ENCODE results near the gene NRXN3.

NRXN3 gene

DNA sequence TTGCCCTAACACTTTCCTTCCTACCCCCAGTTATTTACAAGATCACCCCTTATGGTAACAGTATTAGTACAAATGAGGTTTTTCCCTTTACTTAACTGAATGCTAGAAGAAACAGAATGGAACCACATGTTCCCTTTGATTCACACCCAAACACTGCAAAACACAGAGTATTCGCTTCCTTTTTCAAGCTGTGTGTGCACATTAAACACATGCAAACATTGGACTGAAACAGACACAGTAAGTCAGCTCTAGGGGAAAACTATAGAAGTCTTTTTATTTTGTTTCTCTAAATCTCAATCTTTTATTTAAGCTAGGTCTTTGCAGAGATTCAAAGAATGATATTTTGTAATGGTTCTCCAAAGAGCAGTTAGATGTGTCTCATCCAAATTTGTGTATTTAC is 1312.7 kb downstream of the NRXN3 start:
- no peak for DNase-seq (ENCODE audit: low read depth)

DNA sequence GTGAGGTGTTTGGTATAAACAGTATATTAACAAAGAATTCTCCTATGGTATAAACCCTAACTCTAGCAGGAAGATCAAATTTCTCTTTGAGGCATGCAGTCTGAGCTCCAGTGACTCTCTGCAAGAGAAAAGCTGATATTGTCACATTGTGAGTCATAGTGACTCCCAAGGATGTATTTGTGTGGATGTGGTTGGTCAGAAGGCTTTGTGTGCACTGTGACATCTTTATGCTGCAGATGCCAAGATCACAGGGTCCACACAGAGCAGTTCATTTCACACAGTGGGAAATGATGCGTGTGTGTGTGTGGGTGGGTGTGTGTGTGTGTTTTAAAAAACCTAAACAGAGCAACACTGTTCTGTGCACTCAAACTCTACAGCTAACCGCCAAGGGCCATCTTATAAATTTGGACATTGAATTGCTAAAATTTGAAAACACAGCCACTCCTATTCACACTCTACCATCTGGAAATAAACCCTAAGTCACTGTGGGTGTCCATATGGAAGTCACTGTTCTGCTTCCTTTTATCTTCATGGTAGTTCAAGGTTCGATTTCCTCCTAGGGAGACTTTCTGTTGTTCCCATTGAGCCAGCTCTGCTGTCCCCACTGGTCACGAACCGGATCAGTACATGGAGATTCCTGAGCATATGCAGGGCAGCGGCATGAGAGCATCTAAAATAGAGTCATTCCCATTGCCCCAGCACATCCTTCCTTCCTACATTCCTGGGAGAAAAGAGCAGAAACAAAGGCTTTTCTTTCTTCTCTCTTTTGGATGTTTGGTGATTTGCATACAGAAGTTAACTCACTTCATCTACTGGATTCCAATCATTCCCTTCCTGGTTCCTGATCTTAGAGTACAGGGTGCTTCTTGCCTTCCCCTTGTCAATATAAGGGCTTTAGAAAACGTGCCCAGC is 1313.6 kb downstream of the NRXN3 start:
- peak; percentile 4 for DNase-seq (ENCODE audit: low read depth)

DNA sequence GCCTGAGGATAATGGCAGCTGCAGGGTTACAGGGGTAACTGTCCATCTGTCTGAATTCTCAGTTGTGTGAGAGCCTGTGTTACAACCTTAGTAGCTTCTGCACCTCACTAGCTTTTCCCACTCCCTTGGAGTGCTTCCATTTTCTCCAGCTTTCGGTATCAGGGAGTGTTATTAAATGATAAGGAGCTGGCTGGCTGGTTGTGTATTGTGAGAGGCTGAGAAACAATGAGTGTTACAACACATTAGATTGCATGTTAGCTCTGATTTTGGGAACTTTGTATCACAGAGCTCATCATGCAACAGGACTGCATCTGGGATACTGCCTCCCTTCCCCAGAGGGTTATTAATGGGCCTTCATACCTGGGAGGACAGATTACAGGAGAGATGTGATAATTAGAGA is 1317.5 kb downstream of the NRXN3 start:
- no peak for DNase-seq (ENCODE audit: low read depth)

DNA sequence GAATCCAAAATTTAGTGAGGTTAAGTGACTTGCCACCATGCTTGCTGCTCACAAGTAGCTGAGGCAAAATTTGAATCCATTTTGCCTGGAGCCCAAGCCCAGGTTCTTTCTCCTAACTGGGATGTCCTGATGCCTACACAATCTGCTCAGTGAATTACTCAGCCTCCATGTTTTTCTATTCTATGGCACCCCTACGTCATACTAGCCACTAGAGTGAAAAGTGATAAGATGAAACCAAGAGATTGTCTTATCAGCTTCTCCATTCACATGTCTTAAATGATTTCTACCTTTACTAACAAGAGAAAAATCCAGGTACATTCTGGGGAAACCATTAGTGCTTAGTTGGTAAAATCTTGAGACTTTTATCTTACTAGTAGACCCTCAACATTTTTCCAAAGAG is 1321.0 kb downstream of the NRXN3 start:
- no peak for DNase-seq (ENCODE audit: low read depth)

DNA sequence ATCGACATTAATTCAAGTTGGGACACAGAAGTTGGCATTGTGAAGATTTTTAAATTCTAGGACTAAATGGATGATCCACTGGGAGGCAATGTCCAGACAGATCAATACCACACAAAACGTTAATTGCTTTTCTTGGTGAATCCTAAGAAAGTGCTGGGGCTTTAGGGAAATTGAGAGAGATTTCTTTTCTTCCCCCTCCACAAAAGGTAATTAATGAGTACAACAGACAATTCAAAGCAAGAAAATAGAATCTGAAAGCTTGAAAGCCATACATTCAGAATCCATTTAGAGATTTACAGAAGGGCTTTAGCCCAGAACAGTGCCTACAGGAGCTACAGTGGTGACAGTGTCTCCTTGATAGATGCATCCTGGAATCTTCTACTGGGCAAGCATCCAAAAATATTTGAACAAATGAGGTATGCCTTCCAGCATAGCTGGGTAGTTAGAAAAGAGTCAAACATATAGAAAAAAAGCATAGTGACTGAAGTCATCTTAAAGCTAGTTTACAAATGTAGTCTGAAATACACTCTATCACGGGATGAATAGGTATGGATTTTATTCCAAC is 1323.0 kb downstream of the NRXN3 start:
- no peak for DNase-seq (ENCODE audit: low read depth)

DNA sequence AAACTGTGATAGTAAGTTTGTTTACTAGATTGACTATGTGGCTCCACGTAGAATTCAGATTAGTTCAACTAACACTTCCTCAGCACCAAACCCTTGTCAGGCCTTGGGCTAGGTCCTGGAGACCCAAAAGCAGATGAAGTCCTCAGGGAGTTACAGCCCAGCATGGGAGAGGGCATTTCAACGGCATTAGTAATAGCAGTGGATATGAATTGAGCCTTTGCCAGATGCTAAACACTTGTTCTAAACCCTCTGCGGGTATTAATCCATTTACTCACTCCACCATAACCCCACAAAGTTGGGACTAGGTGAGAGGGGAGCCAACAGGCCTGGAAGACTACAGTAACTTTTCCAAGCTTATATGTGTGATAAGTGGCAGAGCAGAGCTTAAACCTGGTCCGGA is 1326.5 kb downstream of the NRXN3 start:
- no peak for DNase-seq (ENCODE audit: low read depth)

DNA sequence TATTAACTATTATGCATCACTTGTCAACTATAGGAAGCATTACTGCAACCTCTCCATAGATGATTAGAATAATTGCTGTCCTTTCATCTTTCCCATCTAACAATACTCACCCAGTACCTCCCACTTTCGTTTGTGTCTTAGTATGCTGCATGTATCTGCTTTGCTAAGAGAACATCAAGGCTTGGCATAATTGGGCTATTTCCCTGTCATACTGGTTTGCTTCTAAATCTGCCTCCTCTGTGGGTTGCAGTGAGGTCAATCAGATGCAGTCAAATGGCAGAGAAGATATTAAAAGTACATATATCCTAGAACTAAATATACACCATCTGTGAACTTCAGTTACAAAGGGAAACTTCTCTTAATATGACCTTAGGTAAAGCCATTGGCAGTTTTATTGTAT is 1330.3 kb downstream of the NRXN3 start:
- DNase-seq (ENCODE audit: low read depth), result no peak

DNA sequence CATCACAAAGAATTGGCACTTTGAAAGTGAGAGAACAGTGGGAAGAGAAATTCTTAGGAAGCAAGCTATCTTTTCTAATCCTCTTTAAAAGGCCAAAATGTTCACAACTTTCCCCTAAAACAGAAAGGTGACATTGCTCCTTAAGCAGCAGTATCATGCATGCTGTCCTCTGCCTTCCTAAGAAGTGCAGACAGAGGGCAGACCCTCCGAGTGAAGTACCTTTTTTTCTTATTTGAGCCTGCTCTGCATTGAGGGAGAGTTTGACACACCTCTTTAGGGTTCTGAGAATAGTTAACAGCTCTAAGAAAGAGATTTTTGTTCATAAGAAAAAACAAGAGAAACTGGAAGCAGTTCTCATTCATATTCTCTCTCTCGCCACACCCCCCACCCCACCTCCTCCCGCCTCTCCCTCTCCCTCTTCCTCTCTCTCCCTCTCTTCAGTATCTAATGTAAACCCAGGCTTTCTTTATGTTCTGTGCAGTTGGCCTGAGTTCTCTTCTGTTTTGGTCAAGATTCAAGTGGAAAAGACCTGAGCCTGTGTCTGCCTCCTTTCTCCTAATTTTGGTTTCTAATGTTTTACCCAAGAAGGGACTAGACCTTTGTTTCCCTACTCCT is 1332.1 kb downstream of the NRXN3 start:
- DNase-seq (ENCODE audit: low read depth), result no peak

DNA sequence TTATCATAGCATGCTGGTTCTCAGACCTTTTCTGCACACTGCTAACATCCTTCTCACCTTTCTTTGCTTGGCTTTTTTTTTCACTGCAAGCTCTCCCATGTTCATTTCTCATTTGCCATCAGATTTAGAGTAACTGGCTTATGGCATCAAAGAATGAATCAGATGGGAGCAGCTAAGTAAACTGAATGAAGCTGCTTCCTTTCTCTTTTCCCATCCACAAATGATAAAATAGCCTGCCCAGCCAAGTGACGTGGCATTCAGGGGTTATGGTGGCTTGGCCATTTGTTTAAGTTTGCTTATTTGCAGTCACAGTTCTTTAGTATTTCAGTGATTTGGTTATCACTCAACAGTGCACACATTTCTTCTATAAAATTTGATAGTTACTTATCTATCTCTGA is 1332.6 kb downstream of the NRXN3 start:
- no peak for DNase-seq (ENCODE audit: low read depth)

DNA sequence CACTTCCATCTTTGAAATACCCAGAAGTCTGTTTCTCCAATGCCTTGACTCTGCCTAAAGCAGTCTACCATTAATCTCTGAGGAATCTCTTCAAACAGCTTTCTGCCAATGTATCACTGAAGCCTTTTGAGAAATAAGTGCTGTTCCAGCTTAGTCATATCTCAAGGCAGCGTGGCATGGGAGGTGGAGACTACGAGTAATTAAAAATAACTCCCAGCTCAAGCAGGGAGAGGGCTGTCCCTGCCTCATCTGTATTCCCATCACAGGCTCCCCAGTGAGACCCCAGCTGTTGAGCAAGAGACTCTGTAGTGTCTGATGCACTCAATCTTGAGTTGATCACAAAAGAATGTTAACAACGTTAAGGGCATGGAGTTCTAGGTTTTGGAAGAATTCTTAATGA is 1340.5 kb downstream of the NRXN3 start:
- no peak for DNase-seq (ENCODE audit: low read depth)

DNA sequence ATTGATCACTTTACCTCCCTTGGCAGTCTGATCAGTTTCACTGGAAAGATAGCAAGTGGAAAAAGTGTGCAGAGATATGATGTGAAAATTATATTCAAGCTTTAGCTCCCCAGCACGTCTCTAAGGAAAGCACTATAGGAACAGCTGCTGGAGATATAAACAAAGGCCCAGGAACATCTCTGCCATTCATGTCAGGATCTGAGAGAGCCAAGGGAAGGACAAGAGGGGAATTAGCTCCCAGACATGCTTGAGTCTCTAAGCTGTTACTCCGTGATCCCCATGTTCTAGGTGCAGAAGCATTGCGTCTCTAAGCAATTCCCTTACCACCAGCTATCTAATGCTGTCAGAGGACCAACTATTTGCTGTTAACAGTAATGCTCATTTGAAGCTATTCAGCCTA is 1341.0 kb downstream of the NRXN3 start:
- no peak for DNase-seq (ENCODE audit: low read depth)

DNA sequence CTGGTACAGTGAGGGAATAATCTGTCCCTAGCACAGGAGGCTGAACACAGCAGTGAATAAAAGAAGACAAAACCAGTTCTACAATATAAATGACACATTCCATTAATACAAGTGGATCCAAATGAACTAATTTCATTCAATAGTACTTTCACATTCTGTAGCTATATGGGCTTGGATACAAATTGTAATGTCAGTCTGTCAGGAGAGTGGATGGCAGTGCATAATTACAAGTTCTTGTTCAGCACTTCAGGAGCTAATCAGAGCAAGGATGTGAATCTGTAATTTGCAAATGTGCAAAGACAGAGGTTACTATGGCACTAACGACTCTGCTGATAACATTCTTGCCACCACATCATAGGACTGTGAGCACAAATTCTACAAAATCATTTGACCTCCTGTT is 1343.3 kb downstream of the NRXN3 start:
- DNase-seq (ENCODE audit: low read depth), result no peak

DNA sequence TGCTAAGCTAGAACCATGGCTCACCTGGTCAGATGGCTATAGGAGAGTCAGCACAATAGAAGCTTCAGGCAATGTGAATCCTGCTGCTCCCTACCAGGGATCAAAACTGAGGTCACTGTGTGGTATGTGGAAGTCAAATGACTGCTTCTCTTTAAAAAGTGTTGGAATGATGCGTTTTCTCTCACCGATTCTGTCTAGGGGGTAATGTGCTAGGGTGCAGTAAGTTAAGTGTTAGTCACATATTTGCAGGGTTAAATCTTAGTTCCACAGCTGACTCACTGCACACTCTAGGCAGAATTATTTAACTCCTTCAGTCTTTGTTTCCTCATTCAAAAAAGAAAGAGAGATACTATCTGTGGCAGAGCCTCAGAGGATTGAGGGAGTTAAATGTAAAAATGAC is 1344.5 kb downstream of the NRXN3 start:
- peak; percentile 56 for DNase-seq (ENCODE audit: low read depth)

DNA sequence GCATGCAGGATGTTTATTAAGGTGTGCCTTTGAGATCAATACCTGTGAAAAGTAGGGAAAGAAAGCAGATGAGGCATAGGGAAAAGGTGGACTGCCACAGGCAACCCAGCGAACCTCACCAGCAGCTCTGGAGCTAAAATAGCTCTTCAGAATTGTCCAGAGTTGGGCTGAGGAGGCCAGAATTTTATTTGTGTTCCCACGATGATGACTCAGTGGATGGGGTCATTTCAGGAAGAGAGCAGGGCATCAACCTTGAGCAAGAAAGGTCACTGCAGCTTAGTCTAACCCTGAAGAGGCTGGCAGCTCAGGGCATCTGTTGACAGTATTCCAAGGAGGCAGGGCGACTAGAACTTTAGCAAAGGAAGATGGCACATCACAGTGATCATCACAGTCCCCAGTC is 1345.0 kb downstream of the NRXN3 start:
- DNase-seq (ENCODE audit: low read depth), result no peak

DNA sequence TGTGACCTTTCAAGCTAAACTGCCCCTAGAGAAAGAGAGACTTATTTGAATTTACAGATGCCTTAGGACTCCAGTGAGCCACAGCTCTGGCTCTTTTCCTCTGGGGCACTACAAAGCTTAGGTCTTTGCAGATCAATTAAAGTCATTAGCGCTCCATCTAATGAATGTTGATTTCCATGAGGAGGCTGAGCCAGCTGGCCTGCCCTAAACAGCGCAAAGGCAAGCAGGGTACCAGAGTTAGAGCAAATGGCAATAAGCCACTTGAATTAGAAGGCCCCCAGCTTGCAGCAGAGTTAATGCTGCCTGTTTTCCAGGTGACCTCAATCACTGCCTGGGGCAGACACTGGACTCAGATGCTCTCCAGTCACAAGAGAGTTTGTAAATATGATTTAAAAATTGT is 1345.8 kb downstream of the NRXN3 start:
- no peak for DNase-seq (ENCODE audit: low read depth)

DNA sequence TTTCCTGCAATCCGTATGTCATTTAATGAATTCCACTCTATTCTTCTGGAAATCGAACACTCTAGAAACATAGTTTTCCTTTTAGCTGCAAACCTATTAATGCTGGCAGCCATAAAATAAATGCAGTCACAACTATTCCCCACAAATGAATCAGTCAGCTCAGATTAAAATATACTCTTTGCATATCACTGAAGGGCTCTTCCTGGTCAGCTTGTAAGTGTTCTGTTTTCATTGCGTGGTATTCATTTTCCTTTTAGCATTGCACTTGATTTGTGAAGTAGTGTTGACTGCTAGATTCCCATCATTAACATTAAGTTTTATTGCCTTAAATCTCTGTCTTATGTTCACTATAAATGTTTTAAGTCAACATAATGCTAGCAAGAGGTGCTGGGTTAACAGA is 1355.2 kb downstream of the NRXN3 start:
- no peak for DNase-seq (ENCODE audit: low read depth)

DNA sequence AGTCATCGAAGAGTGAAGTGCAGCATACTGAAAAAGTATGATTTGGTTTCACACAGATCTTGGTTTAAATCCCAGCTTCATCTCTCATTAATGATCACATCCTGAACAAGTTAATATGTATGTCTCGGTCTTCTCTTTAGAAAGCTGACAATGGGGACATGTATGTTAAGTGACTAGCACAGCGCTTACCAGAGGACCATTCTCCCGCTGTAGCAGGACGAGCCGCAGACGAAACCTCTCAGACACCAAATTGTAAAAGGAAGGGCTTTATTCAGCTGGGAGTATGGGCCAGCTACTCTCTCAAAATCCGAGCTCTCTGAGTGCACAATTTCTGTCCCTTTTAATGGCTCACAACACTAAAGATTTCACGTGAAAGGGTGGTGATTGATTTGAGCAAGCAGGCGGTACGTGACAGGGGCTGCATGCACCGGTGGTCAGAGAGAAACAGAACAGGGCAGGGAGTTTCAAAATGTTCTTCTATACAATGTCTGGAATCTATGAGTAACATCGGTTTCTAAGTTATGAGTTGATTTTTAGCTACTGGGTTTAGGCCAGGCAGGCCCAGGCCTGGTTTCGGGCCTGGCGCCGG is 1358.7 kb downstream of the NRXN3 start:
- DNase-seq (ENCODE audit: low read depth), result no peak

DNA sequence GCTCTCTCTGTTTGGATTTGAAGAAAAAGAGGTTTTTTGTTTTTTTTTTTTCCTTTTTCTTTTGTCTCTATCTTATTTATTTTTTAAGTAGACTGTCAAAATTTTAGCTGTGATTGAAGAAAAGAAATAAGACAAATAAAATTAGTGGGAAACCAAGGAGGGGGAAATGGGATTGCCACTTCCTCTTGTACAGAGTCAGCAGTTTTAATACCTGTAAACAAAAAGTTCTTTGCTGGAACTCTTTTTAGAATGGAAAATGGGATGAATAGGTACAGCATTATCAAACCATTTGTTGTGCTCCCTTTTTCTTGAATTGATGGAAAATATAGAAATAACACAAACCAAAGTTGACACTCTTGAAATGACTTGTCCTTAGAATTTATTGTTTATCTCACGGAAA is 1360.4 kb downstream of the NRXN3 start:
- DNase-seq (ENCODE audit: low read depth), result no peak

DNA sequence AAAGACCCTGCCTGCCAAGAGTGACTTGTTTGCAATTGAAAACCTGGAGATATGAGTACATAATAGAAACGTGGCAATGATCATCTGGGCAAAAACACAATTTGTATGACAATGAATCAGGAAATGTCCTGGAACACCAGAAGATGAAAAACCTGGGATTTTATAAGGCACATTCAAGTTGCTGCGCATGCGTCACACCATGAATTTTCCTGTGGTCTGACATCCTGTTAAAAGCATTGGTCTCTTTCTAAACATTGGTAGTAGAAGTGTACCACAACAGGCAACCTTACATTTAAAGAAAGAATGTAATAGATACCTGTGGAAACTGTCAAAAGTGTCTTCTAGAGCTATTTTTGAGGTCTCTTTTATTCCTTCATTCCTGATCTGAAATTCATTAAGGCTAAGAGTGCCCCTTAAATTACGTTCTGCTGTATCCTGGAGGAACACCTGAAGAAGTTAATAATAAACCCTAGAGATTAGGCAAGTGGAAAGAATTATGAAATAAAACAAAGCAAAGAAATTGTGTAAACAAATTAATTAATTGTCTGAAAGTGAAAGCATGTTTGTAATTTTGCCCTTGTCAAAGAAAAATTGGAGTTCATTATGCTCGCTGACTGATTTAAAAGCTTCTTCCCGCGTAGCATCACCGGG is 1364.7 kb downstream of the NRXN3 start:
- no peak for DNase-seq (ENCODE audit: low read depth)

DNA sequence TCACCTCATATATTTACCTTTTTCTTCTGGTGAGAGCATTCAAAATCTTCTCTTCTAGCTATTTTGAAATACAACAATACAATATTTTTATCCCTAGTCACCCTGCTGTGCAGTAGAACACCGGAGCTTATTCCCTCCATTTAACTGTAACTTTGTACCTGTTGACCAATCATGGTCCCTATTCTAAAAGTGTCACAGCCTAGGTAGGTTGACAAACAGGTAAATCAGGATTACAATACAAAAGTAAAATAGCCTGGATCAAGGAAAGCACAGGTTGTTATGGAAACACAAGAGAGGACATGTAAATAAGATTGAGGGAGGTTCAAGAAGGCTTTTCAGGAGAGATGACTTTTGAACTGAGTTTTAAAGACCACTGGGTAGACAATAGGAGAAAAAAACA is 1370.2 kb downstream of the NRXN3 start:
- DNase-seq (ENCODE audit: low read depth), result no peak

DNA sequence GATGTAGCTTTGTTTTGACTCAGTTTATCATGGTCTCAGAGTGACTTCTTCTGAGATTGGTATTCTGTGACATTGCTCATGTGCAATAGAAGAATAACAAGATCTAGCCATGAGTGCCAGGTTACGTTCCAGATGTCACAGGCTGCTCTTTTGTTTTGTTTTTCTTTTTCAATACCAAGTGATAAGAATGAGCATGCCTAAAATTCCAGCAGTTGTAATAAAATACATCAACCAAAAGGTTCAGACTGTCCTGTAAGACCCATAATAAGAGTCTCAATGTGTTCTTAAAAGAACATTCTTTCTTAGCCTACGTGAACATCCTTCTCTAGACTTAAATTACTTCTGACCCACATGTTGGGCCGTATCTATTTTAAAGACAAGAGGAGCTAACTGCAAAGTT is 1371.9 kb downstream of the NRXN3 start:
- DNase-seq (ENCODE audit: low read depth), result no peak

DNA sequence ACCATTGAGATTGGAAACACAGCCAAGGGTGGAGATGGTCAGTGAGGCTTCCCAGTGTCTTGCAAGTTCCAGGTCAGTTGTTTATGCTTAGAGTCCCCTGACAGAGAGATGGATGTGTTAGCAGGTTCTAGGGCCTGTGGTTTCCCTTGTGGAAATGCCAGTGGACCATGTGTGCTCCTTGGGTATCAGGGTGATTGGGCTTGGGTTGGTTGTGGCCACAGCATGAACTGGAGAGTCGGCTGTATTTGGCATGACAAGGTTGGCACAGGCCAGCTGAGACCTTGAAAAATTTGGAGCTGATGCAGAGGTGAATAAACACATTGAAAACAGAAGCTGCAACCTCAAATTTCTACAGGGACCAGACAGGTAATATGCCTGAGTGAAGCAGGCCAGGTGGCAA is 1373.2 kb downstream of the NRXN3 start:
- DNase-seq (ENCODE audit: low read depth), result no peak

Data from HS-5 (cell line).